Measurements from ENCODE around the gene HOTAIR.
A peak's percentile ranks its signal among the peaks of the same experiment; 100 is the strongest.

Gene HOTAIR

DNA sequence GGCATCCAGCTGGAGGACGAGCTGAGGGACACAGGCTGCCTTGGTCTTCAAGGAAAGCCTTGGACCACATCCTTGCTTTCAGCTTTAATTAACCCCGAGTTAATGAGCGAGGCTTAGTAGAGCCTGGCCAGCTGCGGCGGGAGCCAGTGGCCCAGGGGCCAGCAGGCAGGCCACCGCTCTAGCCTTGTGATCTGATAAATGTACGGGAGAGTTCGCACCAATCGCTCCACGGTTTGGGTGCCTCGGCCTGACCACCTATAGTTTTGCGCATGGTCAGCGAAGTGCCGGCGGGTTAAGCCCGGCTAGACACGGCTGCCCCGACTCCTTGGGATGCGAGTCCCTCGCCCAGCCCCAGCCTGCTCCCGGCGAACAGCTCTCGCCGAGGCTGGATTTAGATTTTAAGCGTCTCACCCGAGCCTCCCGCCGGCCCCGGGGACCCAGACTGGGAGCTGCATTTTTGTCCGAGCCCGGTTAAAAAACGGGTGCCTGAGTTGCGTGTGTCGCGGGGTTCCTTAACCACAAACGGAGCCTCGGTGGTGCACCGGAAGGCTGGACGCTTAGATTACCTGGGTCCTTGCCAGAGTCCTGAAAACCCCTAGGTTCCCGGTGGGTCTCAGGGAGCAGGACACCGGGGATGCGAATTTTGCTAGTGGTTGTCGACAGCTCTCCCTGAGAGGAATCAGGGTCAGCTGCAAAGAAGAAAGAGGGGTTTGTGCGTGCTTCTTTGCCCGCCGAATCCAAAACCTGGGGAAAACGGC, 23.0 kb downstream of the HOTAIR start:
- ChIA-PET POLR2A (no interaction called here), CTCF (interaction anchor here (0.6 to 3.2 kb wide), 7 partner anchors 9 to 102 kb away, joined by 3 to 7 read pairs (median 4); partner anchors contain the start of genes HOXC4 and HOXC5)
- H3K27me3 ChIP-seq (replicated peaks in 2 of 5; ENCODE audit: control insufficient read depth in 4 of 5, insufficient read depth in 5 of 5, low read length in 4 of 5) = peaks cover 8 to 100% (median 78%) of the 10 kb centered on the region in 5 experiments
- 5% methylated on average over 46 of the region's 47 CpGs for WGBS (ENCODE audit: insufficient coverage)
- peak in 1 of 3 donors; percentile 31 for DNase-seq
- H3K4me1 ChIP-seq (ENCODE audit: control extremely low read depth in 1 of 4, control insufficient read depth in 4 of 4, insufficient read depth in 4 of 4, low read length in 3 of 4) = peaks cover 0 to 15% (median 12%) of the 10 kb centered on the region in 4 experiments
- no peak overlapping the region for H3K27ac ChIP-seq (ENCODE audit: insufficient read depth in 1 of 2, low read depth in 1 of 2, low read length in 2 of 2, poor library complexity in 1 of 2, severe bottlenecking in 2 of 2)
- no peaks in the 10 kb centered on the region for H3K9me3 ChIP-seq (ENCODE audit: control extremely low read depth in 1 of 5, control insufficient read depth in 4 of 5, insufficient read depth in 2 of 5, low read depth in 1 of 5, low read length in 4 of 5)
- H3K36me3 ChIP-seq (ENCODE audit: control insufficient read depth in 4 of 4, insufficient read depth in 4 of 4, low read length in 3 of 4) = no peaks in the 10 kb centered on the region
- H3K4me3 ChIP-seq (ENCODE audit: control insufficient read depth in 1 of 7, extremely low read depth in 1 of 7, insufficient read depth in 4 of 7, low read depth in 2 of 7, low read length in 6 of 7) = no peak overlapping the region

- H3K27ac ChIP-seq (ENCODE audit: insufficient read depth in 1 of 2, low read depth in 1 of 2, low read length in 2 of 2, poor library complexity in 1 of 2, severe bottlenecking in 2 of 2) = no peak overlapping the region
- DNase-seq = no peak
- peaks cover 0 to 8% (median 5%) of the 10 kb centered on the region in 4 experiments for H3K4me1 ChIP-seq (ENCODE audit: control extremely low read depth in 1 of 4, control insufficient read depth in 4 of 4, insufficient read depth in 4 of 4, low read length in 3 of 4)
- no peaks in the 10 kb centered on the region for H3K36me3 ChIP-seq (ENCODE audit: control insufficient read depth in 4 of 4, insufficient read depth in 4 of 4, low read length in 3 of 4)
- 7% methylated on average over 26 of the region's 34 CpGs for WGBS (ENCODE audit: insufficient coverage)
- POLR2A ChIA-PET = no interaction called here
- H3K4me3 ChIP-seq (ENCODE audit: control insufficient read depth in 1 of 7, extremely low read depth in 1 of 7, insufficient read depth in 4 of 7, low read depth in 2 of 7, low read length in 6 of 7) = no peak overlapping the region
- peaks cover 10 to 100% (median 79%) of the 10 kb centered on the region in 5 experiments for H3K27me3 ChIP-seq (replicated peaks in 2 of 5; ENCODE audit: control insufficient read depth in 4 of 5, insufficient read depth in 5 of 5, low read length in 4 of 5)
- H3K9me3 ChIP-seq (ENCODE audit: control extremely low read depth in 1 of 5, control insufficient read depth in 4 of 5, insufficient read depth in 2 of 5, low read depth in 1 of 5, low read length in 4 of 5) = peaks cover 0 to under 1% (median 0%) of the 10 kb centered on the region in 5 experiments
- CTCF ChIA-PET = interaction anchor here (0.8 to 1.8 kb wide), 3 partner anchors 10 to 103 kb away, joined by 3 to 4 read pairs (median 4); partner anchors contain the start of genes HOXC4 and HOXC5
Observed at GRCh38 chr12:53950789-53951576, 23.8 kb downstream of the HOTAIR start.

DNA sequence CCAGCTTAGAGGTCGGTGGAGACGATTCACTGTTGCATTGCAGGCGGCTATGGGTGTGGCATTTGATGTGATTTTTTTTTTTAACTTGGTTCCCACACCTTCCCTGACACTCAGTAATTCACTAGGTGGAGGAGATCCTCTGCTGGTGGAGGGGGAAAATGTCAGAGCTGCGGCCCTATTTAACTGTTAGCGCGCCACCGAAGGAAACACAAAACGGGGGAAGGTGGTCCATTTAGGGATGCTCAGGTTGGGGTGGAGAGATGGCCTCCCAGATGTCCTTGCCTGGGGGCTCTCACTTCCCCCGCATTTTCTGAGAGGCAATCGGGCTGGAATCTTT, 24.3 kb downstream of the HOTAIR start:
- ChIA-PET POLR2A (no interaction called here), CTCF (interaction anchor here (1.8 kb wide), 1 partner anchor 82 kb away, joined by 4 read pairs; the partner anchor contains the start of gene HOXC5)
- Histone ChIP-seq H3K27ac (ENCODE audit: insufficient read depth in 1 of 2, low read depth in 1 of 2, low read length in 2 of 2, poor library complexity in 1 of 2, severe bottlenecking in 2 of 2) (no peak overlapping the region), H3K36me3 (ENCODE audit: control insufficient read depth in 4 of 4, insufficient read depth in 4 of 4, low read length in 3 of 4) (no peaks in the 10 kb centered on the region), H3K27me3 (replicated peaks in 2 of 5; ENCODE audit: control insufficient read depth in 4 of 5, insufficient read depth in 5 of 5, low read length in 4 of 5) (peaks cover 14 to 100% (median 79%) of the 10 kb centered on the region in 5 experiments), H3K4me3 (ENCODE audit: control insufficient read depth in 1 of 7, extremely low read depth in 1 of 7, insufficient read depth in 4 of 7, low read depth in 2 of 7, low read length in 6 of 7) (no peak overlapping the region), H3K9me3 (ENCODE audit: control extremely low read depth in 1 of 5, control insufficient read depth in 4 of 5, insufficient read depth in 2 of 5, low read depth in 1 of 5, low read length in 4 of 5) (peaks cover 0 to 3% (median 0%) of the 10 kb centered on the region in 5 experiments), H3K4me1 (ENCODE audit: control extremely low read depth in 1 of 4, control insufficient read depth in 4 of 4, insufficient read depth in 4 of 4, low read length in 3 of 4) (peaks cover 0 to 5% (median 2%) of the 10 kb centered on the region in 4 experiments)
- WGBS (ENCODE audit: insufficient coverage) = 7% methylated on average over 6 of the region's 10 CpGs
- DNase-seq = no peak

DNA sequence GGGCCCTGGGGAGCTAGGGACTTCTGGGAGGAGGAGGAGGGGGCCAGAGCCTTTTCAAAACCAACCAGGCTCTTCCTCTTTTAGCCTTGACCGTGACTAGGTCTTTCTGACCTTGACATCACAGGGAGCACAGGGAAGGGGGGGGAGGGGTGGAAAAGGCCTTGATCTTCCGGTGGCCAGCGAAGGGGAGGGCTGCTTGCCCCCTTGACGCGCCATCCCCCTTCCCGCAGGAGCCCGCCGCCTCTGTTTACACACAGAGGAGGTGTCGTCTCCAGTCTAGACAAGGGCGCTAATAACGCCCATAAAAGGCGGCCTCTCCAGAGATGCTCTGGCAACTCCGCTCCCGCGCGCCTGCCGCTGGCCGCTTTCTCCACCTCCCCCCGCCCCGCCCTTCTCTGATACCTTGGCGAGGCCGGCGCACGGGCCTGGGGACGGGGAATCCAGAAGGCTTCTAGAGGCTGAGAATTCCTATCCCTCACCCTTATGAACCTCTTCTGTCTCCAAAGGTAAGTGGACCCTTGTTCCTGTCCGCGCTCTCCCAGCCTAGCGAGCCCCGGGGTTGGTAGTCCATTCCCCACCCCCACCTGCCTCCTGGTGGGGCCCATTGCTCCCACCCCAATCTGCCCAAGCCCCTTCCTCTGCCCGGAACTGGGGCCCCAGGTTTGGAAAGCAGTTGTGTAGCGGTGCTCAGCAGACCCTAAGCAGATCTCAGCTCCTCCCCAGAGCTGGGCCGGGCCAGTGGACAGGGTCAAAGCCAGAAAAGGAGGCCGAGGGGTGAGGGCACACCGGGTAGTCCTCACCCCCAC, 24.9 kb downstream of the HOTAIR start:
- Histone ChIP-seq H3K4me3 (ENCODE audit: control insufficient read depth in 1 of 7, extremely low read depth in 1 of 7, insufficient read depth in 4 of 7, low read depth in 2 of 7, low read length in 6 of 7) (no peak overlapping the region), H3K4me1 (ENCODE audit: control extremely low read depth in 1 of 4, control insufficient read depth in 4 of 4, insufficient read depth in 4 of 4, low read length in 3 of 4) (peaks cover 0 to 5% (median 0%) of the 10 kb centered on the region in 4 experiments), H3K9me3 (ENCODE audit: control extremely low read depth in 1 of 5, control insufficient read depth in 4 of 5, insufficient read depth in 2 of 5, low read depth in 1 of 5, low read length in 4 of 5) (peaks cover 0 to 5% (median 0%) of the 10 kb centered on the region in 5 experiments), H3K27ac (ENCODE audit: insufficient read depth in 1 of 2, low read depth in 1 of 2, low read length in 2 of 2, poor library complexity in 1 of 2, severe bottlenecking in 2 of 2) (no peak overlapping the region), H3K27me3 (replicated peaks in 2 of 5; ENCODE audit: control insufficient read depth in 4 of 5, insufficient read depth in 5 of 5, low read length in 4 of 5) (peaks cover 14 to 100% (median 82%) of the 10 kb centered on the region in 5 experiments), H3K36me3 (ENCODE audit: control insufficient read depth in 4 of 4, insufficient read depth in 4 of 4, low read length in 3 of 4) (no peaks in the 10 kb centered on the region)
- ChIA-PET CTCF (no interaction called here), POLR2A (no interaction called here)
- no peak for DNase-seq
- WGBS (ENCODE audit: insufficient coverage) = 4% methylated on average over 25 of the region's 34 CpGs

DNA sequence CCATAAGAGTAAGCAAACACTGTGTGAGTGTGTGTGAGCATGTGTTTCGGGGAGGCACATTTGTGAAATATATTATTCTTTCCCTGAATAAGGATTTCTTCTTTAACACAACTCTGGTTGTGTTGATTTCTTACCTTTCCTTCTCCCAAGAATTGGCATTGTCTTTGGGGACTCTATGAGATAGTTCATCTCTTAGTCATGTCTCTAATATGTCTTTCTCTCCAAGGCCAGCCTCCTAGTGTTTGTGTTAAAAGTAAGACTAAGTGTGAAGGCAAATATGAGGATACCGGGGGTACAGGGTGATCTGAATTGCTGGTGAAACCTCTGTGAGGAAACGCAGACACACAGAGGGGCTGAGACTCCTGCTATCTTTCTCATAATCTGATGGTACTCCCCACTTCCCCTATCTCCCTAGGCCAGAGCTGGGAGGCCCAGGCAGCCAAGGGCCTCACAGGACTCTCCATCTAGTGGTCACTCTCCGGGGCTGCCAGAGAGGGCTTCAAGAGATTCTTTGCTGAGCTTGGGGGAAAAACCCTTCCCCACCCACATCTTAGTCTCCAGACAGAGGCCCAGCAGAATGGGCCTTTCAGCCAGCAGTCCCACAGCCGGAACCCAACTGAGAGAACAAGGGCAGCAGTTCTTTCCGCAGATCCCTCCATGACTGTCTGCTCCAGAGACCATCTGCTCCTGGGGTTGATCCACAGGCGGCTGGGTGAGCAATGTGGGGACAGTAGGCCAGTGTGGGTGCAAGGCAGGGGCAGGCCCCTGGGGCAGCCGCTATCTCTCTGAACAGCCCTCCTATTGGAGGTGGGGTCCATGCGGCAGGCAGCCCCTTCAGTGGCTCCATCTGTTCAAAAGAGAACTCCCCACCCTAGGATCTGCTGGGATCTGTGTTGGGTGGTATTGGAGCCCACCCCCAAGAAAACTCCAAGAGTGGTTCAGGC, 25.8 kb downstream of the HOTAIR start:
- H3K9me3 ChIP-seq (ENCODE audit: control extremely low read depth in 1 of 5, control insufficient read depth in 4 of 5, insufficient read depth in 2 of 5, low read depth in 1 of 5, low read length in 4 of 5) = peaks cover 0 to 5% (median 0%) of the 10 kb centered on the region in 5 experiments
- H3K4me1 ChIP-seq (ENCODE audit: control extremely low read depth in 1 of 4, control insufficient read depth in 4 of 4, insufficient read depth in 4 of 4, low read length in 3 of 4) = peaks cover 0 to 5% (median 0%) of the 10 kb centered on the region in 4 experiments
- no peak overlapping the region for H3K4me3 ChIP-seq (ENCODE audit: control insufficient read depth in 1 of 7, extremely low read depth in 1 of 7, insufficient read depth in 4 of 7, low read depth in 2 of 7, low read length in 6 of 7)
- 28% methylated on average over 5 of the region's 9 CpGs for WGBS (ENCODE audit: insufficient coverage)
- no peak for DNase-seq
- ChIA-PET POLR2A (no interaction called here), CTCF (interaction anchor here (0.9 kb wide), 1 partner anchor 58 kb away, joined by 4 read pairs; no protein-coding TSS in a partner anchor)
- no peaks in the 10 kb centered on the region for H3K36me3 ChIP-seq (ENCODE audit: control insufficient read depth in 4 of 4, insufficient read depth in 4 of 4, low read length in 3 of 4)
- H3K27me3 ChIP-seq (replicated peaks in 2 of 5; ENCODE audit: control insufficient read depth in 4 of 5, insufficient read depth in 5 of 5, low read length in 4 of 5) = peaks cover 16 to 100% (median 81%) of the 10 kb centered on the region in 5 experiments
- no peak overlapping the region for H3K27ac ChIP-seq (ENCODE audit: insufficient read depth in 1 of 2, low read depth in 1 of 2, low read length in 2 of 2, poor library complexity in 1 of 2, severe bottlenecking in 2 of 2)

DNA sequence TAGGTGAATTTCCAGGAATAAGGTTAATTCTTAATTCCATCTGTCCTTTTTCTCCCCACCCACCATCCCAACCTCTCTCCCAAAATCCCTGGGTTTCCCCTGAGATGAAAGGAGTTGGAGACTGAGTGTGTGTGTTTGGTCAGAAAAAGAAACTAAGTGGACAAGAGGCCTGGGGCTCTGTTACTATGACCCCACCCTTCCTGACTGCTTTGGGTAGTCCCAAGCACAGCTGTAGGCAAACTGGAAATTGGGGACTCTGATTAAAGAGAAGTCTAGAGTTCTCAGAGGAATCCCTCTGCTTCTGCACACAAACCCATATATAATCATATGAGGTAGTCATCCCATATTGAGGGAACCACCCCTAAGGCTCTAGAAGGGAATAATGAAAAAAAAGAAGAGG, 27.0 kb downstream of the HOTAIR start:
- H3K27ac ChIP-seq (ENCODE audit: insufficient read depth in 1 of 2, low read depth in 1 of 2, low read length in 2 of 2, poor library complexity in 1 of 2, severe bottlenecking in 2 of 2) = no peak overlapping the region
- peaks cover 0 to 5% (median 1%) of the 10 kb centered on the region in 5 experiments for H3K9me3 ChIP-seq (ENCODE audit: control extremely low read depth in 1 of 5, control insufficient read depth in 4 of 5, insufficient read depth in 2 of 5, low read depth in 1 of 5, low read length in 4 of 5)
- POLR2A ChIA-PET = no interaction called here
- peaks cover 22 to 100% (median 81%) of the 10 kb centered on the region in 5 experiments for H3K27me3 ChIP-seq (replicated peaks in 2 of 5; ENCODE audit: control insufficient read depth in 4 of 5, insufficient read depth in 5 of 5, low read length in 4 of 5)
- peaks cover 0 to 5% (median 0%) of the 10 kb centered on the region in 4 experiments for H3K4me1 ChIP-seq (ENCODE audit: control extremely low read depth in 1 of 4, control insufficient read depth in 4 of 4, insufficient read depth in 4 of 4, low read length in 3 of 4)
- DNase-seq = no peak
- H3K4me3 ChIP-seq (ENCODE audit: control insufficient read depth in 1 of 7, extremely low read depth in 1 of 7, insufficient read depth in 4 of 7, low read depth in 2 of 7, low read length in 6 of 7) = no peak overlapping the region
- H3K36me3 ChIP-seq (ENCODE audit: control insufficient read depth in 4 of 4, insufficient read depth in 4 of 4, low read length in 3 of 4) = no peaks in the 10 kb centered on the region
- CTCF ChIA-PET = no interaction called here
